NCI-H1105 treated with DMSO at 0.1 percent for 48 hours (cell line): ENCODE data around the gene DCAF6.

ENCODE experiments used
- DNase-seq: peaks from one replicate; lab custom pipeline; 2025; lab: John Stamatoyannopoulos, UW

Gene DCAF6

DNA sequence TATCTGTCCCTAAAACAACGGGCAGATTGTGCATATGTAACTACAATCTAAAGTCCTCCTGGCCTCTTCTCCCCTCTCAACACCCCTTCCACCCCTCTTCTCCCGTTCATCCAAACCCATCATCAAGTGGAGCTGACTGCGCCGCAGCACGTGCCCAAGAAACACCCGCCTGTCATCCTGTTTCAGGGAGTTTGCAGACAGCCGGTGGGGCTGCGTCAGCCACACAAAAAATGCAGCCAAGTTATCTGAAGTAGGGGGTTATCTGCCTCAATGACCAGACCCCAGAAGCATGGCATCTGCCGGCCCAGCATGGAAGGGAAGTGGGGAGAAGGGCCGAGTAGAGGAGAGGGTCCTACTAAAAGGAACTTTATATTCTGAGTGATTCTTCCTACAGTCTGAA, 151.2 kb downstream of the DCAF6 start:
- no peak for DNase-seq

DNA sequence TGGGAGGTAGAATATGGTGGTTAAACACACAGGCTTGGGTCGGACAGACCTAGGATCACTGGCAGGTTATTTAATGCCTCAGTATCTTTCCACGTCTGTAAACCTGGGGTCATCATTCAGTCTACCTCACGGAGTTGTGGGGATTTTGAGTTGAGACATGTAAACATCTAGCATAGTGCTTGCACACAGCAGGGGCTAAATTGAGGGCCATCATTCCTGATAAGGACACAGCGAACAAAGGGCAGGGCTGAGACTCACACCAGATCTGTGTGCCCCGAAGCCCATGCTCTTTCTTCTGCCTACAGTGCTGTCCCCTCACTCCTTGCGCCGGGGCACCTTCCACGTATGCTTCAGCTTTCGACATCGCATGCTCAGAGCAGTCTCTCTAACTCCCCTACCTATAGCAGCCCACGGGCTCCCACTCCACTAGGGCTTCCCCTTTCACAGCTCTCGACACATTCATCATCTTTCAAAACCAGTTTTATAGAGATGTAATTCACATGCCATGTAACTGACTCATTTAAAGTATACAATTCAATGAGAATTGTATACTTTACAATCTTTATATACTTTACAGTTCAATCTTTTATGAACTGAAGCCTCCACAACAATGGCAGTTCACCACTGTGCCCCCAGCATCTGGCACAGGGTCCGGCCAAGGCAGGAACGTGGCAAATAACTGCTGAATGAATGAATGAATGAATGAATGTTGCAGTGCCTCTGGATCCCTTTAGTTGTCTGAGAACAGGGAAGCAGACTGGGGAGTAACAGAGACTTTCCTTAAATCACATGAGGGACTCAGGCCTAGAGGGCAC, 152.2 kb downstream of the DCAF6 start:
- no peak for DNase-seq

DNA sequence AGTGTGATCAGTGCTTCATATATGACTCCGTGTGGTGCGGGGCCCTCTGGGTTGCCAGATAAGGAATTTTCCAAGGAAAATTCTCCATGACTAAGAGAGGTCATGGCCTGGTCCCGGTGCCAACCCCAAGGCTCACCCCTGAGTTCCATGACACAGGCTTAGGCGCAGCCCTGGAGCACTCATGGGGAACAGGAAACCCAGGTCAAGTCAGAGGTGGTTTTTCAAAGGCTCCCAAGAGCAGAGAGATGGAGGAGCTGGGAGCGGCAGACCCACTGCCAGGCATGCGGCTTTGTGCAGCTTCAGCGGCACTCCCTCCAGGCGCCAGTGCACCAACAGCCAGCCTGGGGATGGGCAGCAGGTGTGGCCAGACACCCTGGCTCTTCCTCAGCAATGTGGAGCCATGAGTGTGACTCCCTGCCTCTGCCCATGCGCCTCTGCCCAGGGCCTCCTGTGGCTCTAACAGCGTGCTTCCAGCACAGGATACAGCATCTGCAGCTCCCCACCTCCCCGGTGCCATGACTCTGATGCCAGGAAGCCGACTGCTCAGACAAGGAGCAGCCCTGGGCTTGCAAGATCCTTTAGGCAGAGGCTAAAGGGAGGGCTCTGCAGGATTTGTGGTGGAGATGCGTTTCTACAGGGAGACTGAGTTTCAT, 153.0 kb downstream of the DCAF6 start:
- no peak for DNase-seq

DNA sequence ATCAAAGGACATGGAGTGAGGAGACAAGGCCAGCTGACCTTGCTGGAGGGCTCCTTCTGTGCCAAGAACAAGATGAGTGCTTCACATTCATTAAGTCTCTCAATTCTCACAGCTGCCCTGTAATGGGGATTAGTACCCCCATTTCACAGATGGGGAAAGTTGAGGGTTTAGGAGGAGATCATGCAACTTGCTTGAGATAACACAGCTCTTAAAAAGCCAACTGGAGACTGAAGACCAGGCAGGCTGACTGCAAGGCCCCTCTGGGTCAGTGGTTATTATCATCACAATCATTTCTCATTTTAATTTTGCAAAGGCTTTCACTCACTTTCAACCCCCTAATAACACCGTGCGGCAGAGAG, 153.5 kb downstream of the DCAF6 start:
- no peak for DNase-seq

DNA sequence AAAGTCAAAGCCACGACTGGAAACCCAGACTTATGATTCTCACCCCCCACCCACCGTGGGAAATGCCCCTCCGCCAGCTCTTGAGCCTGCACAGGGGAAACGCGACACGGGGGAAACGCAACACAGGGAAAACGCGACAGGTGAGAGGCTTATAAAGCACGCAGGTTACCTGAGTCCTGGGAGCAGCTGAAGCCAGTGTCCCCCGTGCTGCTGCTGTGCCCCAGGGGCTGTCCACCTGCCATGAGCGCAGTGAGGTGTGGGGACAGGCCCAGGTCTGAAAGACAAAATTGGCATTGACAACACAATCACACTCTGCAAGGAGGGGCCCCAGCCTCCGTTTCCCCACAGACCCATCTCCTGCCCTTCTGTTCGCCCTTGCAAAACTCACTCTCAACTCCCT, 153.9 kb downstream of the DCAF6 start:
- no peak for DNase-seq

DNA sequence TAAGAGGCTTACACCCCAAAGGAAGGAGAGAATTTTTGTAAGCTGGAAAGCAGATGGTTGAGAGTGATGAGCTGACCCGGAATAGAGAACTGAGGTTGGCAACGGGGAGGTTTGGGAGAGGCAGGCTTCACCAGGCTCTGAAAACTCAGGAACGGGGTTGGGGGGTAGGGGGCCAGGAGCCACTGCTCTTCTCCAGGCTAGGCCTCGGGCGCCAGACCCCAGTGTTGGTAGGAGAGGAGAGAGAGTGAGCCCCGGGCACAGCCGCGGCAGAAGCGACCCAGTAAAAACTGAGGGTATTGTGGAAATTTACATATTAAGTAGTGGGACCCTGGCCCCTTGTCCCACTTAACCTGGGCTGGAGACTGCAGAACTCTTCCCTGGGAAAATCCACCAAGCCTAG, 154.6 kb downstream of the DCAF6 start:
- no peak for DNase-seq

DNA sequence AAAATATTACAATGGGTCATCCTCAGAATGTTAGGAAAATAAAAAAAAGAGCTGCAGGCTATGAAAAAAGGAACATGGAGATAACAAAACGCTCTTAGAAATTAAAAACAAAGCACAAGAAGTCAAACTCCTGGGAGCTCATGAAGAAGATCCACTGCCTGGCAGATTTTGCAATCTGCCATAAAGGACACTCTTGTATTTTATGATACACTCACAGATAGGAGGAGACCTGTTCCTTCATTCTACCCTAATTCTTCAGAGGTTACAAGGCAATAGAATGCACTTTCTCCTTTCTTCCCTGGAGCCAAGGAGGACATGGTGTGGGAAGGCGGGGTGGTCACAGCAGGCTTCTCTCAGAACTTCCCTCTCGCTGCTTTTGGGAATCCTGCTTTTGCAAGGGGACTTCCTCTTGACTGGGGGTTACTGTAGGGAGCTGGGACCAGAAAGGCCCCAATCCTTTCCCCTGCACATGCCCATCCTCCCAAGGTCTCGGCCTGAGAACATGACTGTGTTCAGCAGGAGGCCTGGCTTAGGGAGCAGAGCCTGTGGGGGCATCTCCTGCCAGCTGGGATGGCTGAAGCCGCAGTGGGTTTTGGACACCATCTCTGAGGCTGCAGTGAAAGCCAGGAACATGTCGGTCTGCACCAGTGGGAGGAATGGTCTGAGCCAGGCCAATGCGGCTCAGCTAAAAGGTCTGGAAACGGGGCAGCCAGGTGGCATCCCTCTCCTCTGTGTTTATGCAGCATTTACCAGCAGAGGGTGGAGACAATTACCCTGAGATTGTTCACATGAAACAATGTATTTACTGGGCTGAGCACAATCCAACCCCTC, 155.5 kb downstream of the DCAF6 start:
- no peak for DNase-seq

DNA sequence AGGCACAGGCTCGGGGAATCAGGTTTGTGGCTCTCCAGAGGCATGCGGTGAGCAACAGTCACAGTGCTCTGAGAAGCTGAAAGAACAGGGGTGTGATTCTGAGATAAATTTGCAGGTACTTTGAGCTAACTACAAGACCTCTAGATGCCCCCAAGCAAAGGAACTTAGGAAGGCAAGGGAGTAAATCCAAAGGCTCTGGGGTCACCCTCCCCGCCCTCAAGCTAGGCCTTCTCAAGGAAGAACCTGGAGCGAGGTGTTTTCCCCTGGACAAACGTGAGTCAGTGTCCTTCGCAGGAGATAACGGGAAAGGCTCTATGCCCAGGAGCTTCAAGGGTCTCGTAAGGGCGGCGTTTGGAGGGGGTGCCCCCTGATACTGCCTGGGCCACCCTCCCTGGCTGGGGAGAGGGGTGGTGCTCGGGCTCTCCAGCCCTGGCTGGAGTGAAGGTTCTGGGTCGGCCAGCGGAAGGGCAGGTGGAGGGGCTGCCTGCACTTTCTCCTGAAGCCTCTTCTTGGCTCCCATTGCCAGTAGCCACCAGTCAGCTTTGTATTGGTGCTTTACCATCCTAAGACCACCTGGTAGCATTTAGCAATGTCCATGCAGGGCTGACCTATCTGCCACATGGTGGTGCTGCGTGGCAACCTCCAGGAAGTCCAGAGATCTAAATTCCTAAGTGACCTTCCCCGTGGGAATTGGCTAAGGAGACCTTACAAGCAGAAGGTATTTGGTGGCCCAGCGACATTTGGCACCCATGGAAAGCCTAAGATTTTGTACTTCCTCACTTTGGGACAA, 156.3 kb downstream of the DCAF6 start:
- DNase-seq, result no peak

DNA sequence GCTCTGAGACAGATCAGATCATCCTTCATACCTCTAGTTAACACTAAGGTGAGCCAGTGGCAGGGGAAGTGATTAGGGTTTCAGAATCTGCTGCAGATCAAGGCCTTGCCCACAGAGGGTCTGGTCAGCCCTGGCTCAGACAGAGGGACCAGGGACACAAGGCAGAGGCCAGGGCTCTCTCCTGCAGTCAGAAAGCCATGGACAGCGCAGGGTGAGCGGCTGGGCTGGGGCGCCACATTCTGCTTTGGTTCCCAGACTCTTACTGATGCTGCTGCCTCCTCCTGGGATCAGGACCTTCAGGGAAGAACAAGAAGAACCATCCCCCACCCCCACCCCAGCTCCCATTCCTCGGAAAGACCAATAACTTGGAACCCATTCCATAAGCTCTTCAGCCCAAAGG, 157.1 kb downstream of the DCAF6 start:
- no peak for DNase-seq

DNA sequence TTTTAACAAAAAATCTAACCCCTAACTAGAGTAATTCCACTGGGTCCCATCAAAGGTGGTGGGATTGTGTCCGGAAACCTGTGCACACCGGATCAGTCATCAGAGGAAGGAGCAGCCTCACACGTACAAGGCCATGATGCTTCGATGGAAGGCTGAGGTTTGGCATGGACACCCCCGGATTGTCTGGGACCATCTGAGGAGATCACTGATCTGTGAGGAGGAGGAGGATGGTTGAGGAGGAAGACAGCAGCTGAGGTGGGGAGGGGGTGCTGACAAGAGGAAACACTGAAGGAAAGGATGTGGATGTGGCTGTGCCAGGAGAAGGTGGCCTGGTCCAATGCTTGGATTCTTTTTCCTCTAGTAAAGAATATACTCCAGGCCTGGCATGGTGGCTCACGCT, 159.0 kb downstream of the DCAF6 start:
- no peak for DNase-seq

DNA sequence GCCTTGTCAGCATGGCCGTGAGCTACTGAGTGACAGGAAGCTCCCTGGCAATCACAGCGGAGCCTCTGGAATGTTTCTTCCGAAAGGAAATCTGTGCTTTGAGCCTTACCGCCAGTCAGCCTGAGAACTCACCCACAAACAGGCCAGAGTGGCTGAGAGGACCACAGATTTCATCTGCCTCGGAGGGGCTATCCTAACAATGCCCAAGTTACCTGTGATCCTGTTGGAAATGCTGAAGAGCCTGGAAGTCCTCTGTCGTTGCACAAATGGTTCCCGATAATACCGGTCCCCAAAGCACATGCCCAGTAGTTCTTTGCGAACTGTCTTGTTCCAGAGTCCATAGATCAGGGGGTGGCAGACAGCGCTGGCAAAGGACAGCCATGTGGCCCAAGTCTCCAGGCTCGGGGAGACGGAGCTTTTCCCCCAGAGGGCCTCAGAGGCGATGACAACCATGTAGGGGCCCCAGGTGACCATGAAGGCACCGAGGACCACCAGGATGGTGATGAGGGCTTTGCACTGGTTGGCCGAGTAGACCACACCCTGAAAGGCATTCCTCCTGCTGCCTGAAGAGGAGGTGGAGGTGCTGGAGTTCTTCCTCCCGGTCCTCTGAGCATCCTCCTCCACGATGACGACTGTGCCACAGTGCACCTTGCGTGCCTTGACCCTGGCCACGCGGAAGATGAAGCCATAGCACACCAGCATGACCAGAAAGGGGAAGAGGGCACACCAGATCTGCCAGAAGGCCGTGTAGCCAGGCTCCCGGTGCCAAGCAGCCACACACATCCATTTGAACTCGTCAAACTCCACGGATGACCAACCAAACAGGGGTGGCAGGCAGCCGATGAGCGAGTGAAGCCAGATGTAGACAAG, 160.0 kb downstream of the DCAF6 start:
- no peak for DNase-seq

DNA sequence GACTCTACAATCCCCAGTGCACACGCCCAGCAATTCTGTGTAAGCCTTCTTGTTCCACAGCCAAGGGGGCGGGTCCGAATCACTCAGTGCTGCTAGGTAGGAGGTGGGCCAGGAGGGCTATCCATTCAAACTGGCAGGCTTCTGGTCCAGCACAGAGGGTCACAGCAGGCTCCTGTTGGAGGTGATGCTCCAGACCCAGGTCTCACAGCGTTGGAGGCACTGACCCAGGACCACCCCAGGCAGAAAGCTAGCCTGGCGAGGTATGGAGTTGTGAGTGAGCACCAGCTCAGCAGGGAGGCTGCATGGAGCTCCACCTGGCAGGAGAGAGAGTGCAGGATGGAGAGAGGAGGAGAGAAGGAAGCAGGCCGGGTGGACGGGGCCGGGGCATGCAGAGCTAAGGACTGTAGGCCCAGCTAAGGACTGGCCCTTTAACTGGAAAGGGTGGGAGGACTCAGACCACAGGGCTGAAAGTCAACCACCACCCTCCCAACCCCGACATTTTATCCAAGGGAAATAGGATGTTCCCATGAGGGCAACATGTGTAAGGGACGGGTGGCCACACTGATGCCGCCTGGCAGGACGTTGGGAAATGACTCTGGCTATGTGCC, 161.5 kb downstream of the DCAF6 start:
- no peak for DNase-seq

DNA sequence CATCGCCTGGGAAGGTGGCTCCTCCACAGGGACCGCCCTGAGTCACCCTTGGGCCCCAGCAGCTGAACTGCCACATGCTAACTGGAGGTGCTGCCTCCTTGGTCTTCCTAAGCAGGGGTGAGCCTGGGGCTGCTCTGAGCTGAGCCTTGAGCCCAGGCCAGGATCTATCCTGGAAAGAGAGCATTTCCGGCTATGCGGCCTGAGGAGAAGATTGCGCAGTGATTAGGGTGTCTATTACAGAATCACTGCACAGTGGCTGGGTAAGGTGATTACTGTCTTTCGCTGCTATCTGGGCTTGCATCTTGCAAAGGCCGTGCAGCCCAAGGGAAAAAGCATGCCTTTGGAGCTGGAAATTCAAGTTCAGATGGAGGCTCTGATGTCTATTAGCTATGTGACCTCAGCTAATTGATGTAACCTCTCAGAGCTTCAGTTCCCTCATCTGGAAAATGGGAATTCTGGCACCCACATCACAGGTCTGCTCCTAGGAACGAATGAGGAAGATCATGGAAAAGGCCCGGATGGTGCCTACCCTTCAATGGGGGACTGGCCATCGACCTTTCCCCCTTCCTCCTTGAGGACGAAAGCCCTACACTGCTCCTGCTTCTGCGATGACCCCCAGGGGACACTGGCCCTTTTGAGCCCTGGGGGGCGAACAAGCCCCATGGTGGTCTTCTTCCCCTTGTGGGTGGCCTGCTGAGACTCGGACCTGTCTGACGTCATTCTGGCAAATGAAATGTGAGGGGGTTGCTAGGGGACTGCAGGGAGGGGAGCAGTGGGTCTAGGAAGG, 162.2 kb downstream of the DCAF6 start:
- no peak for DNase-seq

DNA sequence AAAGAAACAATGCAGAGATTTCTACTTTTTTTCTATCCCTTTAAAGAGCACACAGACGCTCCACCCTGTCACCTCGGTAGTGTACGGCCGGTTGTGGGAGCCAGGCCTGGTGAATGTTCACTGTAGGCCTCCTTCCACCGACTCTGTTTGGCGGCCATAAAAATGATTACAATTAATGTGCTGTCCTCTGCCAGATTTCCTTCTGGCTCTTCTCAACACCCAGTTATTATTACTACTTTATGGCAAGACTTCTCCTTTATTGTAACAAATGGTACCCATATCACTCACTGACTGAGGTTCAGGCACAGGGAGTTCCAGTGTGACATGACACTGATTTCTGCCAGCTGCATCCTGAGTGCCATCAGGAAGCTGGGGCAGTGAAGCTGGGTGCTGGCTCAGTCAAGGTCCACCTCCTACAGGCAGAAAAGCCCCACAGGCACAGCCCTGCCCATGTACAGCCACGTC, 162.9 kb downstream of the DCAF6 start:
- DNase-seq, result no peak

DNA sequence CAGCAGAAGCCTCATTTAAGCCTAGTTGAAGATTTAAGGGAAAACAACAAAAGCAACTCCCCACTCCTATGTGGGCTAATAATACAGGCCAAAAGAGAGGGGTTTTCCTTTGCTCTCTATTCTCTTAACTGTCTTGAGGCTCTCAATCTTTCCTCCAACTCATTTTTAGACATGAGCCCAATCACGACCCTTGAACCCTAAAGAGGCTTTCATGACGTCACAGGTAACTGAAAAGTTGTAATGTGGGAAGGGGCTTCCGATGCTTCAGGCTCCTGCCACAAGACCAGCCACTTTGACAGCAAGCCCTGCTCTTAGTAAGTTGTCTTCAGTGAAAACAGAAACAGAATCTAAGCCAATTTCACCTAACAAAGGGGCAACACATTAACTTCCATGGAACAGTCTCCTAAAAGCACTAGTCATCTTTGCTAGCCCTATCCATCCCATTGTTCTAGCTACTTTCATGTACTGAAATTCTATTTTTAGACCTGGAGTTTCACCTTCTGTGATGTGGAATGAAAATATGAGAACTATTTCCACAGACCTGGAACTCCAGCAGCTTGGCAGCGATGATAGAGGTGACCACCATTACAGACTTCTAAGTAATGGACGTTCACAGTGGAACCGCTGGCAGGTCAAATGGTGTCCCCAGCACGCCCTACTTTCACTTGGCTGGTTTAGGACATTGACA, 164.0 kb downstream of the DCAF6 start:
- no peak for DNase-seq

DNA sequence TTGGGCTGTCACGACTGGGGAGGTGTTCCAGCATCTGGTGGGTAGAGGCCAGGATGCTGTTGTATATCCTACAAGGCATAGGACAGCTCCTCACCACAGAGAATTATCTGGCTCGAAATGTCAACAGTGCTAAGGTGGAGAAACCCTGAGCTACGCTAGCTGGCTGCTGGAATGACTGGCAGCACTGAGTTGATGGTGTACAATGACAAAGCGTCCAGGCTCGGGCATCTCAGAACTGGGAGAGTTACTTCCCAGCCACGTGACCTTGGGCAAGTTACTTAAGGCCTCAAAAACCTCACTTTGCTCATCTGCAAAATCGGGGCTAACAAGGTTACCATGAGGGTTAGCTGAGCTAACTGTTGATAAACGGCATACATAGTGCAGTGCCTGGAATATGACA, 164.9 kb downstream of the DCAF6 start:
- no peak for DNase-seq

DNA sequence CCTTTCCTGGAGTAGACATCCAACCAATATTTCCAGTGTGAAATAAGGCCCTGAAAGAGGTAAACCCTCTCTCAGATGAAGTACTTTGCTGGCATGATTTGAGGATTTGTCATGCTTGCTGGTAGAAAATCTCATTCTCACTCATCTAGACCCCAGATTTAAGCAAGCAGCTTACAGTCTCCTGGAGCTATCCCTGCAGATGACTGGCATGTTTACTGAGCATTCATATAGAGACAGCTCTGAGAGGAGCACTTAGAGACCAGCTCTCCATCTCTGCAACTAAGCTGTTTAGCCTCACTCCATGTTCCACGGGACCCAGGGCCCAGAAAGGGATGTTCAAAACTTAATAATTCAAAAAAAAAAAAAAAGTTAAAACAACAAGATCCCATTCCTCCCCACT, 166.0 kb downstream of the DCAF6 start:
- no peak for DNase-seq

DNA sequence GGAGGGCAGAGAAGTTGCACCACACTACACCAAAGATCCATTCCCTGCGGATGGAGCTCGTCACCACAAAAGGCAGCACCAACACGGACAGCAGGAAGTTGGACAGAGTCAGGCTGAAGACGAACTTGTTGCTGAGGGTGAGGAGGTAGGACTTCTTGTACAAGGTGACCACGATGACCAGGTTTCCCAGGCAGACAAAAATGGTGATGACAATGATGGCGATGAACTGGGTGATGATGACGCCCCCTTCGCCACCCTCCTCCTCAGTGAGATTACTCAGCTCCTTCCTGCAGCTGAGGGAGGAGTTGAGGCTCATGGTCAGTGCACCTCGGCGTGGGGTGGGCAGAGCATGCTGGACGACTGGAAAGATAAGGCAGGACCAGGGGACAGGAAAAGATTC, 168.1 kb downstream of the DCAF6 start:
- no peak for DNase-seq

DNA sequence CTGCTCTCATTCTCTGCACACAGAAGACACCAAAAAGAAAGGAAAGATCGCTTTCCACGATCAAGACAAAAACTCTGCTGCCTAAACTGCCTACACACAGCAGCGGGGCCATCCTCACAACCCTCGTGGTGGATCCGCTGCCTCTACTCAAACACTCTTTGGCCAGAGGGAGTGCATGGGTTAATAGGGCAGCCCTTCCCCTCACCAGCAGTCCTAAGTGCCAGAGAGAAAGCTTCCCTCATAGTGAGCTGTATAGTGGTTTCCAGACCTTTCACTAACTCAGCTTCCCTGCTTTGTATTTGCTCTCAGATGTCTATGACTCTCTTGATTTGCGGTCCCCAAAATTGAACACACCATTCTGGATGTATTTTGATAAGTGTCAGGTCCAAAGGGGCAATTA, 169.4 kb downstream of the DCAF6 start:
- no peak for DNase-seq
